Panc1 (cell line): Measurements from ENCODE around the gene HMGXB4.
"Not testable (repeated sequence)": the region's sequence is repeated elsewhere in the genome, so short reads cannot be mapped to it uniquely, and the experiment has no call there.

ENCODE experiments used
- REST ChIP-seq, 2 experiments: IDR thresholded peaks; 2 replicates each; pipeline ENCODE4 v1.6.1; 2011 to 2012; ENCODE audit warnings: low read depth in 2 of 2, control low read depth in 1 of 2, low read length in 1 of 2, mild to moderate bottlenecking in 1 of 2, moderate library complexity in 1 of 2; ENCODE audit not compliant: insufficient read depth in 1 of 2
- SIN3A ChIP-seq: IDR thresholded peaks from 2 replicates; pipeline ENCODE4 v1.6.1; 2012; ENCODE audit warnings: low read depth, mild to moderate bottlenecking, low read length, moderate library complexity, borderline replicate concordance; ENCODE audit not compliant: insufficient read depth
- TCF7L2 ChIP-seq: IDR thresholded peaks from 2 replicates; pipeline ENCODE4 v1.6.1; 2011; ENCODE audit warnings: mild to moderate bottlenecking, low read depth, low read length, inconsistent platforms
- TF ChIP-seq, protein P1 (sequence below): fragments of 450-650 bp; IDR thresholded peaks from 2 replicates; pipeline ENCODE4 v1.5.1; 2017; ENCODE audit warnings: mild to moderate bottlenecking

DNA sequence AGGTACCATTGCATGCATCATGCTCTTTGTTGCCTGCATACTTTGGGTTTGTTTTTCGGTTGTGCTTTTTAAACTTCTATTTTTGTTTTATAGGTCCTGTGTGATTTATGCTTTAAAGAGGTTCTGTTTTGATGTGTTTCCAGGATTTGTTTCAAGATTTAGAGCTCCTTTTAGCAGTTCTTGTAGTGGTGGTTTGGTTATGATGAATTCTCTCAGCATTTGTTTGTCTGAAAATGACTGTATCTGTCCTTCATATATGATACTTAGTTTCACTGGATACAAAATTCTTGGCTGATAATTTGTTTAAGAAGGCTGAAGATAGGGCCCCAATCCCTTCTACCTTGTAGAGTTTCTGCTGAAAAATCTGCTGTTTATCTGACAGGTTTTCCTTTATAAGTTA lies 18.5 kb upstream of the HMGXB4 start:
- TF ChIP-seq, protein P1, sequence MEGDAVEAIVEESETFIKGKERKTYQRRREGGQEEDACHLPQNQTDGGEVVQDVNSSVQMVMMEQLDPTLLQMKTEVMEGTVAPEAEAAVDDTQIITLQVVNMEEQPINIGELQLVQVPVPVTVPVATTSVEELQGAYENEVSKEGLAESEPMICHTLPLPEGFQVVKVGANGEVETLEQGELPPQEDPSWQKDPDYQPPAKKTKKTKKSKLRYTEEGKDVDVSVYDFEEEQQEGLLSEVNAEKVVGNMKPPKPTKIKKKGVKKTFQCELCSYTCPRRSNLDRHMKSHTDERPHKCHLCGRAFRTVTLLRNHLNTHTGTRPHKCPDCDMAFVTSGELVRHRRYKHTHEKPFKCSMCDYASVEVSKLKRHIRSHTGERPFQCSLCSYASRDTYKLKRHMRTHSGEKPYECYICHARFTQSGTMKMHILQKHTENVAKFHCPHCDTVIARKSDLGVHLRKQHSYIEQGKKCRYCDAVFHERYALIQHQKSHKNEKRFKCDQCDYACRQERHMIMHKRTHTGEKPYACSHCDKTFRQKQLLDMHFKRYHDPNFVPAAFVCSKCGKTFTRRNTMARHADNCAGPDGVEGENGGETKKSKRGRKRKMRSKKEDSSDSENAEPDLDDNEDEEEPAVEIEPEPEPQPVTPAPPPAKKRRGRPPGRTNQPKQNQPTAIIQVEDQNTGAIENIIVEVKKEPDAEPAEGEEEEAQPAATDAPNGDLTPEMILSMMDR = not testable (repeated sequence)
- TF ChIP-seq TCF7L2; SIN3A; REST (IDR thresholded peaks at IDR 0.05; ENCODE audit: insufficient read depth in 1 of 2, low read depth in 2 of 2, low read length in 1 of 2): not testable (repeated sequence)
